ENCODE measurements around the gene LRMDA. TPM values are rescaled to one million over a fixed set of nuclear protein-coding genes. Genes with fewer than 3 reads are reported as not detected.

The LRMDA gene
- total RNA-seq, 1 donor from 2014 or later = not detected

- H3K4me3 Mint-ChIP-seq = no peak overlapping the region
- no peaks in the 10 kb centered on the region for H3K9me3 Mint-ChIP-seq
- H3K27ac Mint-ChIP-seq = no peak overlapping the region
- H3K4me1 Mint-ChIP-seq = no peaks in the 10 kb centered on the region
- intact Hi-C loops (cut with micrococcal nuclease) = no loop called here
- no peaks in the 10 kb centered on the region for H3K27me3 Mint-ChIP-seq
- no peak for DNase-seq
- no peaks in the 10 kb centered on the region for H3K36me3 Mint-ChIP-seq (ENCODE audit: low read depth)
Measured at GRCh38 chr10:76085002-76085816, 653.8 kb downstream of the LRMDA start.

- Mint-ChIP-seq H3K36me3 (ENCODE audit: low read depth) (no peaks in the 10 kb centered on the region), H3K27ac (no peak overlapping the region), H3K27me3 (no peaks in the 10 kb centered on the region), H3K4me3 (no peak overlapping the region), H3K4me1 (no peaks in the 10 kb centered on the region), H3K9me3 (no peaks in the 10 kb centered on the region)
- no peak for DNase-seq
- intact Hi-C loops (cut with micrococcal nuclease) = no loop called here
Measured at GRCh38 chr10:76085817-76086167, 654.4 kb downstream of the LRMDA start.

GRCh38 chr10:76086170-76086760 lies 654.8 kb downstream of the LRMDA start:
- no peaks in the 10 kb centered on the region for H3K36me3 Mint-ChIP-seq (ENCODE audit: low read depth)
- DNase-seq = no peak
- H3K9me3 Mint-ChIP-seq = no peaks in the 10 kb centered on the region
- no peaks in the 10 kb centered on the region for H3K4me1 Mint-ChIP-seq
- H3K4me3 Mint-ChIP-seq = no peak overlapping the region
- no peak overlapping the region for H3K27ac Mint-ChIP-seq
- no peaks in the 10 kb centered on the region for H3K27me3 Mint-ChIP-seq
- intact Hi-C loops (cut with micrococcal nuclease) = no loop called here

- no peaks in the 10 kb centered on the region for H3K9me3 Mint-ChIP-seq
- H3K4me1 Mint-ChIP-seq = no peaks in the 10 kb centered on the region
- no peaks in the 10 kb centered on the region for H3K36me3 Mint-ChIP-seq (ENCODE audit: low read depth)
- no peak overlapping the region for H3K4me3 Mint-ChIP-seq
- no peak overlapping the region for H3K27ac Mint-ChIP-seq
- intact Hi-C loops (cut with micrococcal nuclease) = no loop called here
- no peak for DNase-seq
- H3K27me3 Mint-ChIP-seq = no peaks in the 10 kb centered on the region
Measured at GRCh38 chr10:76086761-76087639, 655.6 kb downstream of the LRMDA start.

- no peak for DNase-seq
- no peaks in the 10 kb centered on the region for H3K9me3 Mint-ChIP-seq
- H3K4me1 Mint-ChIP-seq = no peaks in the 10 kb centered on the region
- H3K36me3 Mint-ChIP-seq (ENCODE audit: low read depth) = no peaks in the 10 kb centered on the region
- intact Hi-C loops (cut with micrococcal nuclease) = no loop called here
- H3K4me3 Mint-ChIP-seq = no peak overlapping the region
- no peak overlapping the region for H3K27ac Mint-ChIP-seq
- H3K27me3 Mint-ChIP-seq = no peaks in the 10 kb centered on the region
Measured at GRCh38 chr10:76088008-76088407, 656.6 kb downstream of the LRMDA start.

- Mint-ChIP-seq H3K9me3 (no peaks in the 10 kb centered on the region), H3K4me1 (no peaks in the 10 kb centered on the region), H3K27ac (no peak overlapping the region), H3K36me3 (ENCODE audit: low read depth) (no peaks in the 10 kb centered on the region), H3K4me3 (no peak overlapping the region), H3K27me3 (no peaks in the 10 kb centered on the region)
- intact Hi-C loops (cut with micrococcal nuclease) = no loop called here
- no peak for DNase-seq
Measured at GRCh38 chr10:76088980-76089379, 657.6 kb downstream of the LRMDA start.

GRCh38 chr10:76089556-76090180 lies 658.2 kb downstream of the LRMDA start:
- intact Hi-C loops (cut with micrococcal nuclease) = no loop called here
- no peak overlapping the region for H3K27ac Mint-ChIP-seq

GRCh38 chr10:76091926-76092325 lies 660.5 kb downstream of the LRMDA start:
- Mint-ChIP-seq H3K4me1 (no peaks in the 10 kb centered on the region), H3K4me3 (no peak overlapping the region), H3K27ac (no peak overlapping the region), H3K9me3 (no peaks in the 10 kb centered on the region), H3K36me3 (ENCODE audit: low read depth) (no peaks in the 10 kb centered on the region), H3K27me3 (no peaks in the 10 kb centered on the region)
- intact Hi-C loops (cut with micrococcal nuclease) = no loop called here
- no peak for DNase-seq

More at GRCh38 chr10:76089556-76090180, 658.2 kb downstream of the LRMDA start:
- Mint-ChIP-seq H3K4me1 (no peaks in the 10 kb centered on the region), H3K4me3 (no peak overlapping the region), H3K9me3 (no peaks in the 10 kb centered on the region), H3K36me3 (ENCODE audit: low read depth) (no peaks in the 10 kb centered on the region), H3K27me3 (no peaks in the 10 kb centered on the region)
- DNase-seq = no peak

- no peak for DNase-seq
- H3K4me1 Mint-ChIP-seq = no peaks in the 10 kb centered on the region
- no peaks in the 10 kb centered on the region for H3K36me3 Mint-ChIP-seq (ENCODE audit: low read depth)
- H3K27me3 Mint-ChIP-seq = no peaks in the 10 kb centered on the region
- peaks cover 9% of the 10 kb centered on the region for H3K9me3 Mint-ChIP-seq
- intact Hi-C loops (cut with micrococcal nuclease) = no loop called here
- H3K4me3 Mint-ChIP-seq = no peak overlapping the region
- H3K27ac Mint-ChIP-seq = no peak overlapping the region
Measured at GRCh38 chr10:76106611-76107010, 675.2 kb downstream of the LRMDA start.

- H3K27ac Mint-ChIP-seq = no peak overlapping the region
- intact Hi-C loops (cut with micrococcal nuclease) = no loop called here
- no peak overlapping the region for H3K4me3 Mint-ChIP-seq
- H3K36me3 Mint-ChIP-seq (ENCODE audit: low read depth) = no peaks in the 10 kb centered on the region
- H3K4me1 Mint-ChIP-seq = no peaks in the 10 kb centered on the region
- no peak for DNase-seq
- no peaks in the 10 kb centered on the region for H3K27me3 Mint-ChIP-seq
- peaks cover 5% of the 10 kb centered on the region for H3K9me3 Mint-ChIP-seq
Measured at GRCh38 chr10:76108563-76109359, 677.3 kb downstream of the LRMDA start.

GRCh38 chr10:76111404-76111803 lies 680.0 kb downstream of the LRMDA start:
- Mint-ChIP-seq H3K9me3 (no peaks in the 10 kb centered on the region), H3K27ac (no peak overlapping the region), H3K4me1 (no peaks in the 10 kb centered on the region), H3K36me3 (ENCODE audit: low read depth) (no peaks in the 10 kb centered on the region), H3K27me3 (no peaks in the 10 kb centered on the region), H3K4me3 (no peak overlapping the region)
- DNase-seq = no peak
- intact Hi-C loops (cut with micrococcal nuclease) = no loop called here

- Mint-ChIP-seq H3K4me1 (no peaks in the 10 kb centered on the region), H3K27me3 (no peaks in the 10 kb centered on the region), H3K36me3 (ENCODE audit: low read depth) (no peaks in the 10 kb centered on the region), H3K27ac (no peak overlapping the region), H3K9me3 (no peaks in the 10 kb centered on the region), H3K4me3 (no peak overlapping the region)
- intact Hi-C loops (cut with micrococcal nuclease) = no loop called here
- DNase-seq = no peak
Measured at GRCh38 chr10:76111986-76112825, 680.8 kb downstream of the LRMDA start.

GRCh38 chr10:76112826-76113150 lies 681.4 kb downstream of the LRMDA start:
- H3K9me3 Mint-ChIP-seq = no peaks in the 10 kb centered on the region
- no peaks in the 10 kb centered on the region for H3K27me3 Mint-ChIP-seq
- H3K4me1 Mint-ChIP-seq = no peaks in the 10 kb centered on the region
- H3K27ac Mint-ChIP-seq = no peak overlapping the region
- DNase-seq = no peak
- intact Hi-C loops (cut with micrococcal nuclease) = no loop called here
- H3K4me3 Mint-ChIP-seq = no peak overlapping the region
- no peaks in the 10 kb centered on the region for H3K36me3 Mint-ChIP-seq (ENCODE audit: low read depth)
